AG04449 (cell line): ENCODE results near the gene NUDT16L1.

ENCODE experiments used
- CTCF ChIA-PET: fragments of 350-600 bp; formaldehyde crosslinking; extraction: SDS; loops from one replicate; lab custom pipeline; 2021; ENCODE audit warnings: antibody characterized with exemption; lab: Yijun Ruan, JAX
- POLR2A ChIA-PET: fragments of 400-600, 350-600 bp; formaldehyde crosslinking; extraction: SDS; loops from one replicate; lab custom pipeline; 2020; ENCODE audit warnings: antibody characterized with exemption, inconsistent platforms; lab: Yijun Ruan, JAX
- DNase-seq: peaks from one replicate; pipeline ENCODE4 v3.0.0-alpha.2; 2010; ENCODE audit warnings: low read depth, low spot score
- H3K4me3 ChIP-seq: 2 replicates; pipeline ENCODE4 v1.5.1; 2011; ENCODE audit warnings: low read depth, mild to moderate bottlenecking, control low read depth, low read length
- TF ChIP-seq, protein P1 (sequence below): IDR thresholded peaks from one replicate; pipeline ENCODE4 v1.5.1; 2011; ENCODE audit warnings: mild to moderate bottlenecking, moderate library complexity, low read length, control low read depth, inconsistent platforms; ENCODE audit not compliant: insufficient read depth; ENCODE audit errors: missing control alignments

NUDT16L1 gene

DNA sequence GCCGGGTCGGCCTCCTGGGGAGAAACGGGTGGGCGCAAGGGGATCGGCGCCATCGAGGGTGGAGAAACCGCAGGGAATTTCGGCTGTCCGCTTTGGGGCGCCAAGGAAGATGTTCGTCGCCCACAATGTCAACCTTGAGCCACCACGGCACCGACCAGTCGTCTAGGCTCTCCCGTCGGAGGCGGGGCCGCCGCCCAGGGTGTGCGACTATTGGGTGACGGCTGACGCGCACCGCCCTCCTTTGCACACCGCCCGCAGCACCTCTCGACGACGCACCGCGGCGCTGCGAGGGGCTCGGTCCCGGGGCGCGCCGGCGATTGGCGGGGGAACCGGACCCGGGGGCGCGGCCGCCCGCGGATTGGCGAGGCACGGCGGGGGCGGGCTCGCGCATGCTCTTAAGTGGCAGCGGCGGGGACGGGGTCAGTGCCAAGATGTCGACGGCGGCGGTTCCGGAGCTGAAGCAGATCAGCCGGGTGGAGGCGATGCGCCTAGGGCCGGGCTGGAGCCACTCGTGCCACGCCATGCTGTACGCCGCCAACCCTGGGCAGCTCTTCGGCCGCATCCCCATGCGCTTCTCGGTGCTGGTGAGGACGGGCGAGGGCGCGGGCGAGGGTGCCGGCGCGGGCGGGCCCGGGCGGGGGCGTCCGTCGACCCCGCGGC is at the start of gene NUDT16L1:
Gene NUDT16L1 (plus strand): TSS at position 267 of the 660 bp plus-strand sequence. CDS start 165 bp downstream, at position 432.
- TF ChIP-seq, protein P1, sequence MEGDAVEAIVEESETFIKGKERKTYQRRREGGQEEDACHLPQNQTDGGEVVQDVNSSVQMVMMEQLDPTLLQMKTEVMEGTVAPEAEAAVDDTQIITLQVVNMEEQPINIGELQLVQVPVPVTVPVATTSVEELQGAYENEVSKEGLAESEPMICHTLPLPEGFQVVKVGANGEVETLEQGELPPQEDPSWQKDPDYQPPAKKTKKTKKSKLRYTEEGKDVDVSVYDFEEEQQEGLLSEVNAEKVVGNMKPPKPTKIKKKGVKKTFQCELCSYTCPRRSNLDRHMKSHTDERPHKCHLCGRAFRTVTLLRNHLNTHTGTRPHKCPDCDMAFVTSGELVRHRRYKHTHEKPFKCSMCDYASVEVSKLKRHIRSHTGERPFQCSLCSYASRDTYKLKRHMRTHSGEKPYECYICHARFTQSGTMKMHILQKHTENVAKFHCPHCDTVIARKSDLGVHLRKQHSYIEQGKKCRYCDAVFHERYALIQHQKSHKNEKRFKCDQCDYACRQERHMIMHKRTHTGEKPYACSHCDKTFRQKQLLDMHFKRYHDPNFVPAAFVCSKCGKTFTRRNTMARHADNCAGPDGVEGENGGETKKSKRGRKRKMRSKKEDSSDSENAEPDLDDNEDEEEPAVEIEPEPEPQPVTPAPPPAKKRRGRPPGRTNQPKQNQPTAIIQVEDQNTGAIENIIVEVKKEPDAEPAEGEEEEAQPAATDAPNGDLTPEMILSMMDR = peak; percentile 55
- ChIA-PET CTCF (interaction anchor here (1.0 to 4.5 kb wide), 3 partner anchors 43 to 262 kb away, joined by 3 to 20 read pairs (median 4); no protein-coding TSS in a partner anchor), POLR2A (interaction anchor here (1.1 kb wide), 1 partner anchor 41 kb away, joined by 4 read pairs; the partner anchor contains the start of genes ANKS3 and DNAAF8)
- peak within 1 kb of the TSS; percentile 96 for H3K4me3 ChIP-seq
- peak; percentile 17 for DNase-seq

DNA sequence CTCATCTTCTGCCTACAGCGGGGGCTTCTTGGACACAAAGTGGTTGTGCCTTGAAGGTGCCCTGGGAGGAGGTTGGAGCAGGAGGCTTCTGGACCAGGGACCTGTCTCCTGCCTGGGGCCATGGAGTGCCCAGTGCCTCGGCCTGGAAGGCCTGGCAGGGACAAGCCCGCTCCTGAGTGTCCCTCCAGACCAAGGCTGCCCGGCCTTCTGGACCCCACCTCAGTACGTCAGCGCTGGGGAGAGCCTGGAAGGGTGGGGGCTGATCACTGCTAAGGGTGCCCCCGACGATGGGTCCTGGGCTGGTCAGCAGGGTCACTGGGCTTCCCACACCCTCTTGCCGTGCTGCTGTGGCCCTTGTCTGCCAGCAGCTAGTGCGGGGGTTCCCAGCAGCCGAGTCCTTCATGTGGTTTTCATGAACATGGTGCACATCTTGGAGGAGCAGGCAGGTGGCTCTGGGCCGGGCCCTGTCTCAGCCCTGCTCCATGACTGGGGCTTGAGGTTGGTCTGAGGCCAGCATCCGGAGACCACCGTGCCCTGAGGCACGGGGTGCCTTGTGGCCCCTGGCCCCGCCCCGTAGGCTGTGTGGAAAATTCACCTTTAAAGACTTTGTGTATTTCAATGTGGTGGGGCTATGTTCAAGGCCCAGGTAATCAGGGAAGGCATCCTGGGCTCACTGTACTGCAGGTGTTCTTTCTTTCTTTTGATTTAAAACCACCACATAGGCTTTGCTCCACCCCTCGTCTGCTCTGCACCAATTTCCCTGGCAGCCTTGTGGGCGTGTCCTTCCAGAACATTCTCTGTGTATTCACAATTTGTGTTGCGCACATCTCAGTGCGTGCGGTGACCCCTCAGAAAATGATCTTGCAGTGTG is 46.4 kb upstream of the NUDT16L1 start:
- TF ChIP-seq, protein P1 = no peak
- no peak for DNase-seq
- ChIA-PET POLR2A (no interaction called here), CTCF (no interaction called here)
- no peak overlapping the region for H3K4me3 ChIP-seq

DNA sequence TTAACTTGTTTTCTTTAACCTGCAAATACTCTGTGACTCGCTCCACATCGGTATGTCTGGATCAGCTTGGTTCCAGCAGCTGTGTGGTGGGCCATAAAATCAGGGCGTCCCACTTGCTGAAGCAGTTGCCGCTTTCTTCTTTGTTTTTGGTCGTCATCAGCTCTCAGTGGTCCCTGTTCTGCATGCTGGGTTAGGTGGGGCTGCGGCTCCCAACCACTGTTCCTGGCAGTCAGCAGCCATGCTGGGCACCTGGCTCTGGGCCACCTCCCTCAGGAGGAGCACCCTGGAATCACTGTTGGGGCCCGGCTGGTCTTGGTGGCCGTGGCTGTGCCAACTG is 45.8 kb upstream of the NUDT16L1 start:
- ChIA-PET POLR2A (no interaction called here), CTCF (no interaction called here)
- no peak for DNase-seq
- TF ChIP-seq, protein P1 = no peak
- H3K4me3 ChIP-seq = no peak overlapping the region

DNA sequence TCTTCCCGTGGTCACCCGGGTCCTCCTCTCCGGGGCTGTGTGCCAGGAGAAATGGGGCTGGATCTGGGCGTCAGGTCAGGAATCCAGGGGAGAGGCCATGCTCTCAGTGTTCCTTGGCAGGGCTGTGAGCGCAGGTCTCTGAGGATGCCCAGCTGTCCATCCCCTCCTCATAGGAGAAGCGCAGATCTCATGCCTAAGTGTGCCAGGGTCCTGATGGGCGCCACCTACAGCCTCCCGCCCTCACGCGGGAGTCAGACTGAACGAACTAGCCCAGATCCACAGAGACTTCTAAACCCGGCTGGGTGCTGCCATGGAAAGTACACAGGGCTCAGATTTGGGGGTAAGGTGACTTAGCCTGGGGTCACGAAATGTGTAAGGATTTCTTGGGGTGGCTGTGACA is 44.4 kb upstream of the NUDT16L1 start:
- no peak for DNase-seq
- TF ChIP-seq, protein P1 = no peak
- no peak overlapping the region for H3K4me3 ChIP-seq
- ChIA-PET CTCF (interaction anchor here (1.8 to 3.3 kb wide), 3 partner anchors 12 to 25 kb away, joined by 8 to 17 read pairs (median 14); partner anchors contain the start of gene MGRN1), POLR2A (no interaction called here)

DNA sequence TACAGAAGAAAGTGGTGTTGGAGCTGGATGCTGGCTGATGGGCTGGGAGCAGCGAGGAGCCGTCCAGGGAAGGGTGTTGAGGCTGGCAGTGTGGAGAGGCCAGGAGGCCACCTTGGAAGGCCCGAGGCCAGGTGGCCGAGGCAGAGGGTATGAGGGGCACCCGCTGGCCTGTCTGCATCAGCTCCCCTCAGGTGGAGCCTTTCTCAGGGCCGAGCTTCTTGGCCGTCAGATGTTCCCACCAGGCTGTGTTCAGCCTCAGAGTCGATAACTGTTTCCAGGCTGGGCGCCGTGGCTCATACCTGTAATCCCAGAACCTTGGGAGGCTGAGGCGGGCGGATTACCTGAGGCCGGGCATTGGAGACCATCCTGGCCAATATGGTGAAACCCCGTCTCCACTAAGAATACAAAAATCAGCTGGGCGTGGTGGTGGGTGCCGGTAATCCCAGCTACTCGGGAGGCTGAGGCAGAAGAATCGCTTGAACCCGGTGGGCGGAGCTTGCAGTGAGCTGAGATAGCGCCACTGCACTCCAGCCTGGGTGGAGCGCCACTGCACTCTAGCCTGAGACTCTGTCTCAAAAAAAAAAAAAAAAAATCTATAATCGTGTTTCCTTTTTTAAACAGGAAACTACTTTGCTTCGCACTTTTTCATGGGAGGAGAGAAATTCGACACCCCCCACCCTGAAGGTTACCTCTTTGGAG is 43.5 kb upstream of the NUDT16L1 start:
- no peak overlapping the region for H3K4me3 ChIP-seq
- ChIA-PET POLR2A (interaction anchor here (0.6 kb wide), 1 partner anchor 373 kb away, joined by 4 read pairs; no protein-coding TSS in a partner anchor), CTCF (interaction anchor here (0.7 to 3.3 kb wide), 13 partner anchors 8 to 43 kb away, joined by 3 to 17 read pairs (median 6); partner anchors contain the start of gene MGRN1)
- no peak for DNase-seq
- TF ChIP-seq, protein P1 = no peak
